ENCODE results near the gene LIMK1. TPM values are rescaled to one million over a fixed set of nuclear protein-coding genes. Genes with fewer than 3 reads are reported as not detected.

Gene LIMK1
- polyA plus RNA-seq, 1 donor from 2014 or later = 14.6 TPM

DNA sequence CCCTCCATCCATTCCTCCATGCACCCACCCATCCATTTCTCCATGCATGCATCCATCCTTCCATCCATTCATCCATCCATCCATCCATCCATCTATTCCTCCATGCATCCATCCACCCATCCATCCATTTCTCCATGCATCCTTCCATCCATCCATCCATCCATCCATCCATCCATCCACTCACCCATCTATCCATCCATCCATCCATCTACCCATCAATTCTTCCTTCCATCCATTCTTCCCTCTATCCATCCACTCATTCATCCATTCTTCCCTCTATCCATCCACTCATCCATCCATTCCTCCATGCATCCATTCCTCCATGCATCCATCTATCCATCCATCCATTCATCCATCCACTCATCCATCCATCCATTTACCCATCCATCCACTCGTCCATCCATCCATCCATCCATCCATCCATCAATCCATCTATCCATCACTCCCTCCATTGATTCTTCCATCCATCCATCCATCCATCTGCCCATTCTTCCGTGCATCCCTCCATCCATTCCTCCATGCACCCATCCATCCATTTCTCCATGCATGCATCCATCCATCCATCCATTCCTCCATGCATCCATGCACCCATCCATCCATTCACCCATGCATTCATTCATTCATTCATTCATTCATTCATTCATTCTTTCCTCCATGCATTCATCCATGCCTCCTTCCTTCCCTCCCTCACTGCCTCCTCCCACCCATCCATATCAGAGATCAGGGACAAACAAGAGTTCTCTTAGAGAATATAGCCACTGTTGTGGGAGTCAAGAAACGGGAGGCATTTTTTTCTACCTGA is 33.4 kb upstream of the LIMK1 start:
- Mint-ChIP-seq H3K9me3 (no peaks in the 10 kb centered on the region), H3K4me1 (peaks cover 0 to 2% (median 0%) of the 10 kb centered on the region in 3 donors), H3K36me3 (no peaks in the 10 kb centered on the region), H3K27me3 (peaks cover 9% of the 10 kb centered on the region), H3K4me3 (no peak overlapping the region), H3K27ac (no peak overlapping the region)

DNA sequence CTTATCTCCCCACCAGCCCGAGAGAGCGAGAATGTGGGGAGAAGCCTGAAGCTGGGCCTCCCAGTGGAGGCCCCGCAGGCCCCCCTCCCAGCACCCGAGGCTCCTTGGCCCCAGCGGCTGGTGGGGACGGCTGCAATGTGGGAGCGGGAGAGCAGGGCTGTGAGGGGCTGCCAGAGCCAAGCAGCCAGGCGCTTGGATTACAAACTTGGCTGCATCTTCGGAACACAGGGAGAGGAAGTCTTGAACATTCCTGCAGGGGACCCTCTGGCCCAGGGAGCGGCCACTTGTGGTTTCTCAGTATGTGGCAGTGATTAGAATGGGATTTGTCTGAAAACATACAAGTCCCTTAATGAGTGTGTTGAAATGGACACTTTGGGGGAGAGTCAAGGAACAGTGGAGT is 32.4 kb upstream of the LIMK1 start:
- Mint-ChIP-seq H3K4me3 (no peak overlapping the region), H3K27ac (no peak overlapping the region), H3K27me3 (peaks cover 6% of the 10 kb centered on the region), H3K9me3 (no peaks in the 10 kb centered on the region), H3K4me1 (peaks cover 0 to 2% (median 0%) of the 10 kb centered on the region in 3 donors), H3K36me3 (no peaks in the 10 kb centered on the region)

DNA sequence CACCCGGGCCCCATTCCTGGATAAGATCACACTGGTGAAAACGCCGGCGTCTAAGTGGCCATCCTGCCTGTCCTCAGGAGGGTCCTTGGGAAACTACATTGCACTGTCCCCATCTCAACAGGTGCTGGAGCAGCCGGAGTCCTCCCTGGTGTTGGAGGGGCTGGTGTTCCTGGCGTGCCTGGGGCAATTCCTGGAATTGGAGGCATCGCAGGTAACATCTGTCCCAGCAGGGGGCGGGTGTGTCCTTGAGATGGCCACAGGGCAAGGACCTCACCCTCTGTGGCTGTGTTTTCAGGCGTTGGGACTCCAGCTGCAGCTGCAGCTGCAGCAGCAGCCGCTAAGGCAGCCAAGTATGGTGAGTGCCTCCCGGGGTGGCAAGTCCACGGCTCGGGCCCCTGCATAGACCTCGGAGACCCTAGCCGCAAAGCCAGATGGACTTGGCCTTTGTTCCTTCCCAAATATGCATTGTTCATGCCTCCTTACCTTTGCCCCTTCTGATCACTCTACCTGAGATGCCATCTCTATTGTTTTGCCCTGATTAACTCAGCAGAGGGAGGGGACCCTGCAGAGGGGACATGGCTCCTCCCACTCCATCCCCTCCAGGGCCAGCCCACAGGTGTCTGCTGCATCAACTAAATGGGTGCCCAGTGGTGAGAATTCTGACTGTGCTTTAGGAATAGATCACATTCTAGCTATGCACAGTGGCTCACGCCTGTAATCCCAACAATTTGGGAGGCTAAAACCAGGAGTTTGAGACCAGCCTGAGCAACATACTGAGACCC is 31.8 kb upstream of the LIMK1 start:
- no peak overlapping the region for H3K27ac Mint-ChIP-seq
- H3K36me3 Mint-ChIP-seq = no peaks in the 10 kb centered on the region
- peaks cover 6% of the 10 kb centered on the region for H3K27me3 Mint-ChIP-seq
- no peak overlapping the region for H3K4me3 Mint-ChIP-seq
- H3K4me1 Mint-ChIP-seq = peaks cover 0 to 2% (median 0%) of the 10 kb centered on the region in 3 donors
- no peaks in the 10 kb centered on the region for H3K9me3 Mint-ChIP-seq

DNA sequence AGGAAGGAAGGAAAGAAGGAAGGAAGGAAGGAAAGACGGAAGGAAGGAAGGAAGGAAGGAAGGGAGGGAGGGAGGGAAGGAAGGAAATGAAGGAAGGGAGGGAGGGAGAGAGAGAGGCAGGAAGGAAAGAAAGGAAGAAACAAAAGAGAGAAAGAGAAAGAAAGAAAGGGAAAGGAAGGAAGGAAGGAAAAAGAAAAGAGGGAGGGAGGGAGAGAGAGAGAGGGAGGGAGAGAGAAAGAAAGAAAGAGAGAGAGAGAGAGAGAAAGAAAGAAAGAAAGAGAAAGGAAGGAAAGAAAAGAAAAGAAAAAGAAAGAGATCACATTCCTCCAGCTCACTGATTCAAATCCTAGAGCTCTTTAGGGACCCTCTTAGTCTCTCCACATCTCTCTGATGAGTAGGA is 31.0 kb upstream of the LIMK1 start:
- H3K4me3 Mint-ChIP-seq = no peak overlapping the region
- peaks cover 0 to 2% (median 0%) of the 10 kb centered on the region in 3 donors for H3K4me1 Mint-ChIP-seq
- no peaks in the 10 kb centered on the region for H3K36me3 Mint-ChIP-seq
- H3K9me3 Mint-ChIP-seq = no peaks in the 10 kb centered on the region
- H3K27me3 Mint-ChIP-seq = peaks cover 6% of the 10 kb centered on the region
- H3K27ac Mint-ChIP-seq = no peak overlapping the region

DNA sequence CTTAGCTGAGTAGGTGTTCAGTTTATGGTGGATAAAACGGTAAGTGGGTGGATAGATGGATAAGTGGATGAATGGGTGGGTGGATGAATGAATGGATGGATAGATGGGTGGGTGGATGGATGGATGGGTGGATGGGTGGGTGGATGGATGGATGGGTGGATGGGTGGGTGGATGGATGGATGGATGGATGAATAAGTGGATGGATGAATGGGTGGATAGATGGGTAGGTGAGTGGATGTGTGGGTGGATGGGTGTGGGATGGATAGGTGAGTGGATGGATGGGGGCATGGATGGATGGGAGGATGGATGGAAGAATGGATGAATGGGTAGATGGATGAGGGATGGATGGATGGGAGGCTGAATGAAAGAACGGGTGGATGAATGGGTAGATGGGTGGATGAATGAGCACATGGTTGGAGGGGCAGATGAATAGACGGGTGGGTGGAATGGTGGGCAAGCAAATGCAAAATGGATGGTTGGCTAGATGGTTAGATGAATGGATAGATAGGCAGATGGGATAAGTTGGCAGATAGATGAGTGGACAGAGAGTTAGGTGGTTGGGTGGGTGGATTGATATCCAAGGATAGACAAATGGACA is 29.9 kb upstream of the LIMK1 start:
- H3K36me3 Mint-ChIP-seq = no peaks in the 10 kb centered on the region
- H3K4me3 Mint-ChIP-seq = no peak overlapping the region
- H3K9me3 Mint-ChIP-seq = no peaks in the 10 kb centered on the region
- no peak overlapping the region for H3K27ac Mint-ChIP-seq
- peaks cover 0 to 2% (median 0%) of the 10 kb centered on the region in 3 donors for H3K4me1 Mint-ChIP-seq
- H3K27me3 Mint-ChIP-seq = peaks cover 8% of the 10 kb centered on the region

DNA sequence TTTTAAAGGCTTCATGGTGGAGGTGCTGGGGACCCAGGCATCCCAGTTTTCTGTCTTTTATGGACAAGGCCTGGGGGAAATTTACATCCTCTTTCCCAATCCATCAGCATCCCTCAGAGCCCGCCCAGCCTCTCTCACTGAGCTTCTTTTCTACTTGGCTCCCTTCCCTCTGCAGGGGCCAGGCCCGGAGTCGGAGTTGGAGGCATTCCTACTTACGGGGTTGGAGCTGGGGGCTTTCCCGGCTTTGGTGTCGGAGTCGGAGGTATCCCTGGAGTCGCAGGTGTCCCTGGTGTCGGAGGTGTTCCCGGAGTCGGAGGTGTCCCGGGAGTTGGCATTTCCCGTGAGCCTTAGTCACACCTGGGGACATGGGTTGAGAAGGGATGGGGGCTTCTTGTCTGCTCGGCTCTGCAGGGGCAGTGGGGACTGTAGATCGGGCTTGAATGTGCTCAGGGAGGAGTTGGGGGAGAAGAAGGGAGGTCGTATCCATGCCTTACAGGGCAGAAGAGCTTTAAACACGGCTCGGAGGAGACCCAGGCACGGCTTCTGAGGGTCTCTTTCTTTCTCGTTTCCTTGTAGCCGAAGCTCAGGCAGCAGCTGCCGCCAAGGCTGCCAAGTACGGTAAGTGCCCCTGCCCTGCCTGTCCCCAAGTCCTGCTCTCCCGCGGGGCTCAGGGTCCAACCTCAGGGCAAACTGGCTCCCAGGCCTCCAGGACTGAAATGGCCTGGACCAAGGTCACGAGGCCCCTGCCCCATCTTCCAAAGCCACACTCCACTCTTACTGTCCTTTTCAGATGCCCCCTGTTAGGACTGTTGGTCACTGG is 27.3 kb upstream of the LIMK1 start:
- no peaks in the 10 kb centered on the region for H3K9me3 Mint-ChIP-seq
- no peak overlapping the region for H3K4me3 Mint-ChIP-seq
- H3K4me1 Mint-ChIP-seq = peaks cover 0 to 2% (median 0%) of the 10 kb centered on the region in 3 donors
- peaks cover 8% of the 10 kb centered on the region for H3K27me3 Mint-ChIP-seq
- no peak overlapping the region for H3K27ac Mint-ChIP-seq
- H3K36me3 Mint-ChIP-seq = no peaks in the 10 kb centered on the region

DNA sequence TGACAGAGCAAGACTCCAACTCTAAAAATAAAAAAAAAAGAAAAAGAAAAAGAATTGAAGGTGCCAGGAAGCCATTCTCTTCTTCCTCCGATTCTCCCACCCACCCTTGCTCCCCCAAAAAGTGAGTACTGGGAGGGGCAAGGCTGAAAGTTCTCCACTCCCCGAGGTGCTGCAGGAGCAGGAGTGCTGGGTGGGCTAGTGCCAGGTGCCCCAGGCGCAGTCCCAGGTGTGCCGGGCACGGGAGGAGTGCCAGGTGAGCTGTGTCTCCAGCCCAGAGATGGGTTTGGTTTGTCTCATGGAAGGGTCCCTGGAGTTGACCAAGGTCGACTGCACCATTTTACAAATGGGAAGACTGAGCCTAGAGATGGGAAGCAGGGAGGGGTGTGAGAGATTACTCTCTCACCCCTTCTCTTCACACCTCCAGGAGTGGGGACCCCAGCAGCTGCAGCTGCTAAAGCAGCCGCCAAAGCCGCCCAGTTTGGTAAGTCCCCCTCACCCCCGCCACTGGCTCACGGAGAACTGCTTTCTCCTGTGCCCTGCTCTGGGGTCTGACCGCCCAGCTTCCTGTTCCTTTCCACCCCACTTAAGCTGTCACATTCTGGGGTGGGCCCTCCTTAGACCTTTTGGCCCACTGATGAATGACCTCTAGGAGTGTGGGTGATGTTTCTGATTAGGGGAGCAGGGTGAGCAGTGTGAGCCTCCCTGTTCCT is 26.2 kb upstream of the LIMK1 start:
- Mint-ChIP-seq H3K4me3 (no peak overlapping the region), H3K27me3 (peaks cover 8% of the 10 kb centered on the region), H3K9me3 (no peaks in the 10 kb centered on the region), H3K4me1 (peaks cover 5 to 6% (median 5%) of the 10 kb centered on the region in 3 donors), H3K36me3 (no peaks in the 10 kb centered on the region), H3K27ac (peak overlapping the region in 1 of 3 donors; percentile 63)

DNA sequence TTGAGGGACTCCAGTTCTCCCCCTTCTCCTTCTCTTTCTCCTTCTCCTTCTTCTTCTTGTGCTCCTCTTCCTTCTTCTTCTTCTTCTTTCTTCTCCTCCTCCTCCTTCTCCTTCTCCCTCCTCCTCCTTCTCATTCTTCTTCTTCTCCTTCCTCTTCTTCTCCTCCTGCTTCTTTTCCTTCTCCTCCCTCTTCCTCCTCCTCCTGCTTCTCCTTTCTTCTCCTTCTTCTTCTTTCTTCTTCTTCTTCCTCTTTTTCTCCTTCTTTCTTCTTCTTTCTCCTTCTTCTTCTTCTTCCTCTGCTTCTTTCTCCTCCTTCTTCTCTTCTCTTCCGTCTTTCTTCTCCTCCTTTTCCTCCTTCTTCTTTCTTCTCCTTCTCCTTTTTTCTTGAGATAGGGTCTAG is 25.6 kb upstream of the LIMK1 start:
- no peaks in the 10 kb centered on the region for H3K36me3 Mint-ChIP-seq
- H3K27ac Mint-ChIP-seq = no peak overlapping the region
- peaks cover 5 to 6% (median 5%) of the 10 kb centered on the region in 3 donors for H3K4me1 Mint-ChIP-seq

DNA sequence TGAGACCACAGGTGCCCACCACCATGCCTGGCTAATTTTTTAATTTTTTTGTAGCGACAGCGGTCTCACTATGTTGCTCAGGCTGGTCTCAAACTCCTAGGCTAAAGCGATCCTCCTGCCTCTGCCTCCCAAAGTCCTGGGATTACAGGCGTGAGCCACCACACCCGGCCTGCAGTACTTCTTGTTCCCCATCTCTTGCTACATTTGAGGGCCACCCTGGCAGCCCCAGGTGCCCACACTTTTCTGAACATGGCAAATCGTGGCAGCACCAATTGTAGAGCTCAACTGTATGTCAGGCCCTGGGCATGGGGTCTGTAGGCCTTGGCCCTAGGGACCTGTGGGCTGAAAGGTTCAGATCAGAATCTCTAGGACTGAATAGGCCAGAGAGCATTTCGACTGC is 25.1 kb upstream of the LIMK1 start:
- Mint-ChIP-seq H3K27ac (peak overlapping the region in 1 of 3 donors; percentile 24), H3K4me3 (no peak overlapping the region), H3K27me3 (peaks cover 6% of the 10 kb centered on the region), H3K4me1 (peaks cover 5 to 7% (median 5%) of the 10 kb centered on the region in 3 donors), H3K36me3 (no peaks in the 10 kb centered on the region), H3K9me3 (no peaks in the 10 kb centered on the region)

More for the DNA sequence above, 25.6 kb upstream of the LIMK1 start:
- Mint-ChIP-seq H3K9me3 (no peaks in the 10 kb centered on the region), H3K27me3 (peaks cover 8% of the 10 kb centered on the region), H3K4me3 (no peak overlapping the region)

DNA sequence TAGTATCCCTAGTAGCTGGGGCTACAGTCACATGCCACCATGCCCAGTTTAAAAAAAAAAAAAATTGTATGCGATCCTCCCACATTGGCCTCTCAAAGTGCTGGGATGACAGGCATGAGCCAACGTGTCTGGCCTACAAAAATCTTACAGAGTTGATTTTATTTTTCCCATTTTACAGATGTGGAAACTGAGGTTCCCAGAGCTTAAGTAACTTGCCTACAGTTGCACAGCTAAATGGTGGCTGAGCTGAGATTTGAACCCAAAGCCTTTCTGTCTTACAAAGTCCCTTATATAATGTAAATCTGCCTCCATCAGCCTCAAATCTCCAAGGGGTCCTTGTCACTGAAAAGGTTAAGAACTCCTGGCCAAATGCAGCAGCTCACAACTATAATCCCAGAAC is 24.6 kb upstream of the LIMK1 start:
- peaks cover 6% of the 10 kb centered on the region for H3K27me3 Mint-ChIP-seq
- H3K4me1 Mint-ChIP-seq = peaks cover 5 to 7% (median 5%) of the 10 kb centered on the region in 3 donors
- H3K36me3 Mint-ChIP-seq = no peaks in the 10 kb centered on the region
- no peak overlapping the region for H3K27ac Mint-ChIP-seq
- H3K9me3 Mint-ChIP-seq = no peaks in the 10 kb centered on the region
- H3K4me3 Mint-ChIP-seq = no peak overlapping the region

DNA sequence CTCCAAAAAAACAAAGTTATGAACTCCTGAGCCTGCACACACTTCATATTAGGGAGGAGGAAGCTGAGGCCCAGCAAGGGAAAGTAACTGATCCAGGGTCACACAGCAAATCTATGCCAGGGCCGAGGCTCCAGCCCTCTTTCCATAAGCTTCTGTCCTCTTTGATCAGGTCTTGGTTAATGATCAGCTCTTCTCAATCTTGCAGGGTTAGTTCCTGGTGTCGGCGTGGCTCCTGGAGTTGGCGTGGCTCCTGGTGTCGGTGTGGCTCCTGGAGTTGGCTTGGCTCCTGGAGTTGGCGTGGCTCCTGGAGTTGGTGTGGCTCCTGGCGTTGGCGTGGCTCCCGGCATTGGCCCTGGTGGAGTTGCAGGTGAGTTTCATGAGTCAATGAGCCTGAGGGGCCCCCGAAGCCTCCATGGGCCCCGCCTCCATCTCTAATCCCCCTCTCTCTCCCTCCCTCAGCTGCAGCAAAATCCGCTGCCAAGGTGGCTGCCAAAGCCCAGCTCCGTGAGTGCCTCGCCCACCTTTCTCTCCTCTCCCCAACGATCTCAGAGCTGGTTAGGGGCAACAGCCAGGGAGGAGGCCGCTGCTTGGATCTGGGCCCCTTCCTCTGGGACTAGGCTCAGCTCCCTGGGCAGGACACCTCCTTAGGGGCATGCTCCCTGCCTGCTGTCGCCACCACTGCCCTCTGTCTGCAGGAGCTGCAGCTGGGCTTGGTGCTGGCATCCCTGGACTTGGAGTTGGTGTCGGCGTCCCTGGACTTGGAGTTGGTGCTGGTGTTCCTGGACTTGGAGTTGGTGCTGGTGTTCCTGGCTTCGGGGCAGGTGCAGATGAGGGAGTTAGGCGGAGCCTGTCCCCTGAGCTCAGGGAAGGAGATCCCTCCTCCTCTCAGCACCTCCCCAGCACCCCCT is 23.7 kb upstream of the LIMK1 start:
- H3K4me1 Mint-ChIP-seq = peaks cover 5 to 7% (median 5%) of the 10 kb centered on the region in 3 donors
- H3K27ac Mint-ChIP-seq = peak overlapping the region in 1 of 3 donors; percentile 50
- no peaks in the 10 kb centered on the region for H3K9me3 Mint-ChIP-seq
- H3K4me3 Mint-ChIP-seq = no peak overlapping the region
- H3K27me3 Mint-ChIP-seq = peaks cover 2% of the 10 kb centered on the region
- H3K36me3 Mint-ChIP-seq = no peaks in the 10 kb centered on the region

DNA sequence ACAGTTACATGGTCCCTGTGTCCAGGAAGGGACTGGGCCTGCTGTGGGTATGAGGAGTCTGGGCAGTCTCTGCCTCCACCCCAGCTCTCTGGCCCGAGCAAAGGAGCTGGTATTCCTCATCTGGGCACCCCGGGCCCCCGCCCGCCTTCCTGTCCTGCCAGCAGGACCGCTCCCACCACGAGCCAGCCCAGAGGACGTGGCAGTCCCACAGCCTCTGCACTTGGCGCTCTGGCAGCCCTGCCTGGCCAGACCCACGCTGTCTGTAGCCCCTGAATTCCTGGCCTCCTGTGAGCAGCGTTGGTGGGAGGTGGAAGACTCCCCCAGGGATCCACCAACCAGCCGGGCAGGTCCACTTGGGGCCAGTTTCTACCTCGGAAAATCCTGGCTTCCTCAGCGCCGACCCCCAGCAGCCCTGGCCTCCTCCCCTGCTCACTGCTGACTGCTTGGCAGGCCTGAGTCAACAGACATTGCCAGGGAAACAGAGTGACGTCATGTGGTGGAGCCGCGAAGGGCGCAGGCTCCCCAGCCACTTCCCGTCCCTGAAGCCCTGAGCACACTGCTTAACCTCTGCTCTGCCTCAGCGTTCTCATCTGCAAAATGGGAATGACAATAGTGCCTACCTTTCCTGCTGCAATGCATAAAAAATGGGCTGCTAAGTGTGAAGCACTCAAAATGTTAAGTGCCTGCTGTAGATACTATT is 21.6 kb upstream of the LIMK1 start:
- H3K4me1 Mint-ChIP-seq = peaks cover 5 to 7% (median 5%) of the 10 kb centered on the region in 3 donors
- H3K36me3 Mint-ChIP-seq = no peaks in the 10 kb centered on the region
- peak overlapping the region; percentile 30 to 88 (median 63) for H3K4me3 Mint-ChIP-seq
- H3K27me3 Mint-ChIP-seq = peaks cover 2% of the 10 kb centered on the region
- peak overlapping the region; percentile 78 to 94 (median 94) for H3K27ac Mint-ChIP-seq
- no peaks in the 10 kb centered on the region for H3K9me3 Mint-ChIP-seq

DNA sequence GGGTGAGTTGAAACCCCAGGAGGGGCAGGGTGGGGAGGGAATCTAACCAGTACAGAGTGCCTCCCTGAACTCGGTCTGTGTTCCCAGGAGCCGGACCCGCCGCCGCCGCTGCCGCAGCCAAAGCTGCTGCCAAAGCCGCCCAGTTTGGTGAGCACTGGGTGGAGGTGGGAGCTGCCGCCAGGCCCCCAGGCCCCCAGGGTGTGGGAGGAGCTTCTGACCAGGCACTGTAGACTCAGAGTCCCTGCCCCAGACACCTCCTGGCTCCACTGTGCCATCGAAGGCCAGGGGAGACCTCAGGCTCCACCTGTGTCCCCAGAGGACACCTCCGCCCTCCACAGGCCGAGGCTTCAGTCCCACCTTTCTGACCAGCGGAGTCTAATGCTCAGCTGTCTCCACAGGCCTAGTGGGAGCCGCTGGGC is 20.4 kb upstream of the LIMK1 start:
- Mint-ChIP-seq H3K36me3 (no peaks in the 10 kb centered on the region), H3K27ac (no peak overlapping the region), H3K4me3 (no peak overlapping the region), H3K4me1 (peaks cover 5 to 7% (median 5%) of the 10 kb centered on the region in 3 donors), H3K27me3 (peaks cover 2% of the 10 kb centered on the region), H3K9me3 (no peaks in the 10 kb centered on the region)

Data from IgD-negative memory B cell (primary cell).